ENCODE results near the gene PLK2.

The PLK2 gene

GRCh38 chr5:58504766-58505165 is 44.9 kb upstream of the PLK2 start:
- H2BK5ac ChIP-seq (ENCODE audit: low read depth, low read length, poor library complexity, severe bottlenecking), result no peak overlapping the region
- no peaks in the 10 kb centered on the region for H3K79me1 ChIP-seq (replicated peaks; ENCODE audit: low read length, poor library complexity, severe bottlenecking)
- no peak overlapping the region for H3K4me3 ChIP-seq (ENCODE audit: insufficient read depth in 1 of 2, low read depth in 1 of 2, low read length in 2 of 2)
- H3K14ac ChIP-seq (ENCODE audit: low read length in 2 of 2), result no peak overlapping the region
- H3K18ac ChIP-seq (ENCODE audit: low read depth in 1 of 2, low read length in 2 of 2), result no peak overlapping the region
- no peak overlapping the region for H3K23ac ChIP-seq (ENCODE audit: low read length in 2 of 2)
- no peak overlapping the region for H2AK5ac ChIP-seq (ENCODE audit: low read length, severe bottlenecking)
- no peak overlapping the region for H3K4ac ChIP-seq (ENCODE audit: low read depth in 1 of 2, low read length in 2 of 2)
- no peak overlapping the region for H4K91ac ChIP-seq (ENCODE audit: low read length)
- no peak overlapping the region for H3K4me2 ChIP-seq (ENCODE audit: low read length, poor library complexity, severe bottlenecking)
- no peak overlapping the region for H2BK120ac ChIP-seq (ENCODE audit: low read depth, low read length)
- H4K8ac ChIP-seq (ENCODE audit: low read length), result no peak overlapping the region
- no peak overlapping the region for H3K27ac ChIP-seq (ENCODE audit: low read length, poor library complexity, severe bottlenecking)
- no peak for DNase-seq
- H2BK15ac ChIP-seq (ENCODE audit: low read depth, poor library complexity, severe bottlenecking), result no peak overlapping the region
- no peaks in the 10 kb centered on the region for H3K9me3 ChIP-seq (ENCODE audit: control insufficient read depth, low read length)
- H3K36me3 ChIP-seq (ENCODE audit: control insufficient read depth in 1 of 2, insufficient read depth in 2 of 2, low read depth in 1 of 2, low read length in 2 of 2), result no peaks in the 10 kb centered on the region
- H2BK12ac ChIP-seq (ENCODE audit: low read length in 2 of 2), result no peak overlapping the region
- H3K9ac ChIP-seq (ENCODE audit: low read length), result no peak overlapping the region
- H3K27me3 ChIP-seq (ENCODE audit: control insufficient read depth in 1 of 2, insufficient read depth in 1 of 2, low read length in 2 of 2), result peaks cover 5 to 15% of the 10 kb centered on the region in 2 experiments
- H3K4me1 ChIP-seq (ENCODE audit: control insufficient read depth, insufficient read depth, low read depth, low read length), result no peaks in the 10 kb centered on the region
- H2AFZ ChIP-seq (ENCODE audit: low read depth, low read length), result no peak overlapping the region
- WGBS, result 37% methylated on average over 2 of the region's 3 CpGs

DNA sequence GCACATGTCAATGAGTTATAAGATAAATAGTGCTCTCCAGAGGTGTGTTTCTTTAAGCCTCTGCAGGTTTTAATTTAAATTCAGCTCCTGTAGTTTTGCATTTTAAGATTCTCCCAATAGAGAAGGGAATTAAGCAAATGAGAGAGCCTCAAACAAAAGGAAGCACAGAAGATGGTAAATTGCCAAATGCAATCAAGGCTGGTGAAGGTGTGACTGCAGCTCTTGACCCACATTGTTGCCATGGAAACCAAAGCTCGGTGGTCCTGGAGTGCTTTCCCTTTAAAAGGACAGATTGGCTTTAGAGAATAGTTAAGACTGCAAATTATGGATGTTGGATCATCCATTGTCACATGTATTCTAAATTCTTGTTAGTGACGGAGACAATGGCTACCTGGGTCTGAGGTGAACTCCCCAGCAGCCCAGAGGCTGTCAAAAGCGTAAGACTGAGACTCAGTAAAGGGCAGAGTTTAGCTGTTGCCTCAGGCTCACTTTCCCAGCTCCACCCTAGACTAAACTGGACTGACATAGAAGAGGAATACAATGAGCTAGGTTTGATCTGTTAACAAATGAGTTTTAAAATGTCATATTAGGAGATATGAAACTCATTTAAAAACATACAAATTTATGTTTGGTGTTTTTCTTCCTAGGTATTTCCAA is 43.6 kb upstream of the PLK2 start:
- H3K23ac ChIP-seq (ENCODE audit: low read length in 2 of 2), result no peak overlapping the region
- H2BK15ac ChIP-seq (ENCODE audit: low read depth, poor library complexity, severe bottlenecking), result no peak overlapping the region
- no peak overlapping the region for H3K27ac ChIP-seq (ENCODE audit: low read length, poor library complexity, severe bottlenecking)
- no peak overlapping the region for H3K4ac ChIP-seq (ENCODE audit: low read depth in 1 of 2, low read length in 2 of 2)
- WGBS, result 66% methylated on average over 3 of the region's 3 CpGs
- no peak overlapping the region for H3K4me3 ChIP-seq (ENCODE audit: insufficient read depth in 1 of 2, low read depth in 1 of 2, low read length in 2 of 2)
- H3K9me3 ChIP-seq (ENCODE audit: control insufficient read depth, low read length), result no peaks in the 10 kb centered on the region
- H2AK5ac ChIP-seq (ENCODE audit: low read length, severe bottlenecking), result no peak overlapping the region
- no peak for DNase-seq
- no peak overlapping the region for H4K8ac ChIP-seq (ENCODE audit: low read length)
- H3K79me1 ChIP-seq (replicated peaks; ENCODE audit: low read length, poor library complexity, severe bottlenecking), result no peaks in the 10 kb centered on the region
- H3K14ac ChIP-seq (ENCODE audit: low read length in 2 of 2), result no peak overlapping the region
- no peak overlapping the region for H3K4me2 ChIP-seq (ENCODE audit: low read length, poor library complexity, severe bottlenecking)
- H3K27me3 ChIP-seq (ENCODE audit: control insufficient read depth in 1 of 2, insufficient read depth in 1 of 2, low read length in 2 of 2), result peaks cover 5 to 15% of the 10 kb centered on the region in 2 experiments
- no peaks in the 10 kb centered on the region for H3K4me1 ChIP-seq (ENCODE audit: control insufficient read depth, insufficient read depth, low read depth, low read length)
- H3K36me3 ChIP-seq (ENCODE audit: control insufficient read depth in 1 of 2, insufficient read depth in 2 of 2, low read depth in 1 of 2, low read length in 2 of 2), result no peaks in the 10 kb centered on the region
- H2BK12ac ChIP-seq (ENCODE audit: low read length in 2 of 2), result no peak overlapping the region
- H2BK5ac ChIP-seq (ENCODE audit: low read depth, low read length, poor library complexity, severe bottlenecking), result no peak overlapping the region
- H3K9ac ChIP-seq (ENCODE audit: low read length), result no peak overlapping the region
- H3K18ac ChIP-seq (ENCODE audit: low read depth in 1 of 2, low read length in 2 of 2), result no peak overlapping the region
- H2AFZ ChIP-seq (ENCODE audit: low read depth, low read length), result no peak overlapping the region
- no peak overlapping the region for H4K91ac ChIP-seq (ENCODE audit: low read length)
- no peak overlapping the region for H2BK120ac ChIP-seq (ENCODE audit: low read depth, low read length)

- H3K4ac ChIP-seq (ENCODE audit: low read depth in 1 of 2, low read length in 2 of 2), result no peak overlapping the region
- H3K27ac ChIP-seq (ENCODE audit: low read length, poor library complexity, severe bottlenecking), result no peak overlapping the region
- H3K9me3 ChIP-seq (ENCODE audit: control insufficient read depth, low read length), result no peaks in the 10 kb centered on the region
- no peak overlapping the region for H3K23ac ChIP-seq (ENCODE audit: low read length in 2 of 2)
- 73% methylated on average over 2 of the region's 2 CpGs for WGBS
- H2AFZ ChIP-seq (ENCODE audit: low read depth, low read length), result no peak overlapping the region
- H2BK15ac ChIP-seq (ENCODE audit: low read depth, poor library complexity, severe bottlenecking), result no peak overlapping the region
- H3K14ac ChIP-seq (ENCODE audit: low read length in 2 of 2), result no peak overlapping the region
- H2AK5ac ChIP-seq (ENCODE audit: low read length, severe bottlenecking), result no peak overlapping the region
- no peak overlapping the region for H2BK5ac ChIP-seq (ENCODE audit: low read depth, low read length, poor library complexity, severe bottlenecking)
- H2BK12ac ChIP-seq (ENCODE audit: low read length in 2 of 2), result no peak overlapping the region
- no peak overlapping the region for H2BK120ac ChIP-seq (ENCODE audit: low read depth, low read length)
- no peak overlapping the region for H3K4me2 ChIP-seq (ENCODE audit: low read length, poor library complexity, severe bottlenecking)
- peaks cover 5 to 19% of the 10 kb centered on the region in 2 experiments for H3K27me3 ChIP-seq (ENCODE audit: control insufficient read depth in 1 of 2, insufficient read depth in 1 of 2, low read length in 2 of 2)
- no peaks in the 10 kb centered on the region for H3K36me3 ChIP-seq (ENCODE audit: control insufficient read depth in 1 of 2, insufficient read depth in 2 of 2, low read depth in 1 of 2, low read length in 2 of 2)
- H4K91ac ChIP-seq (ENCODE audit: low read length), result no peak overlapping the region
- H3K79me1 ChIP-seq (replicated peaks; ENCODE audit: low read length, poor library complexity, severe bottlenecking), result no peaks in the 10 kb centered on the region
- H3K18ac ChIP-seq (ENCODE audit: low read depth in 1 of 2, low read length in 2 of 2), result no peak overlapping the region
- H3K4me1 ChIP-seq (ENCODE audit: control insufficient read depth, insufficient read depth, low read depth, low read length), result no peaks in the 10 kb centered on the region
- DNase-seq, result no peak
- no peak overlapping the region for H3K9ac ChIP-seq (ENCODE audit: low read length)
- no peak overlapping the region for H4K8ac ChIP-seq (ENCODE audit: low read length)
- H3K4me3 ChIP-seq (ENCODE audit: insufficient read depth in 1 of 2, low read depth in 1 of 2, low read length in 2 of 2), result no peak overlapping the region
These were observed 42.0 kb upstream of the PLK2 start for GRCh38 chr5:58501778-58502417.

DNA sequence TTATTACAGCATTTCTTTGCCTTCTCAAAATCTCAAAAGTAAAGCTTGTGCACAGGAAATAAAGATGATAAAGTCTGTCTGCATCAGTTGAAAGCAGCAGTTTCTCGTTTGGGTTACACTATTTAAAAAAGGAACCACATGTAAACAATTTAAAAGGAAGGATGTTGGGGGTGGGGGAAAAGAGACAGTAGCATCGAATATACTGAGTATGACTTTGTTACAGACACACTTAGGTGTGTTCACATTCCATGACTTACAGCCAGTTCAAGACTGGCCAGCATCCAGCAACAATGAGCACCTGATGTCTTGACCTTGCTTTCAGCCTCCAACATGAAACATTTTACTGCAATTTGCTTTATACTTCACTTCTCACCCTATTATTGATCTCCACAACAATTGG is 40.1 kb upstream of the PLK2 start:
- Histone ChIP-seq H3K4me1 (ENCODE audit: control insufficient read depth, insufficient read depth, low read depth, low read length) (no peaks in the 10 kb centered on the region), H3K27ac (ENCODE audit: low read length, poor library complexity, severe bottlenecking) (no peak overlapping the region), H2AK5ac (ENCODE audit: low read length, severe bottlenecking) (no peak overlapping the region), H2BK12ac (ENCODE audit: low read length in 2 of 2) (no peak overlapping the region), H4K91ac (ENCODE audit: low read length) (no peak overlapping the region), H4K8ac (ENCODE audit: low read length) (no peak overlapping the region), H3K18ac (ENCODE audit: low read depth in 1 of 2, low read length in 2 of 2) (no peak overlapping the region), H3K9ac (ENCODE audit: low read length) (no peak overlapping the region), H3K14ac (ENCODE audit: low read length in 2 of 2) (no peak overlapping the region), H3K27me3 (ENCODE audit: control insufficient read depth in 1 of 2, insufficient read depth in 1 of 2, low read length in 2 of 2) (peaks cover 5 to 19% of the 10 kb centered on the region in 2 experiments), H3K23ac (ENCODE audit: low read length in 2 of 2) (no peak overlapping the region), H3K9me3 (ENCODE audit: control insufficient read depth, low read length) (no peaks in the 10 kb centered on the region), H3K4me2 (ENCODE audit: low read length, poor library complexity, severe bottlenecking) (no peak overlapping the region), H3K79me1 (replicated peaks; ENCODE audit: low read length, poor library complexity, severe bottlenecking) (no peaks in the 10 kb centered on the region), H2BK15ac (ENCODE audit: low read depth, poor library complexity, severe bottlenecking) (no peak overlapping the region), H2BK120ac (ENCODE audit: low read depth, low read length) (no peak overlapping the region), H3K36me3 (ENCODE audit: control insufficient read depth in 1 of 2, insufficient read depth in 2 of 2, low read depth in 1 of 2, low read length in 2 of 2) (no peaks in the 10 kb centered on the region), H3K4ac (ENCODE audit: low read depth in 1 of 2, low read length in 2 of 2) (no peak overlapping the region), H2BK5ac (ENCODE audit: low read depth, low read length, poor library complexity, severe bottlenecking) (no peak overlapping the region), H2AFZ (ENCODE audit: low read depth, low read length) (no peak overlapping the region), H3K4me3 (ENCODE audit: insufficient read depth in 1 of 2, low read depth in 1 of 2, low read length in 2 of 2) (no peak overlapping the region)
- 67% methylated on average over 1 of the region's 2 CpGs for WGBS
- DNase-seq, result no peak

All from mesenchymal stem cell (in vitro differentiated cells and primary cell).